Measurements from ENCODE around the gene INMT. TPM values are rescaled to one million over a fixed set of nuclear protein-coding genes. Genes with fewer than 3 reads are reported as not detected.

INMT gene
- total and polyA plus RNA-seq, 2 experiments from 2014 or later, result 0.79 to 1.1 TPM

DNA sequence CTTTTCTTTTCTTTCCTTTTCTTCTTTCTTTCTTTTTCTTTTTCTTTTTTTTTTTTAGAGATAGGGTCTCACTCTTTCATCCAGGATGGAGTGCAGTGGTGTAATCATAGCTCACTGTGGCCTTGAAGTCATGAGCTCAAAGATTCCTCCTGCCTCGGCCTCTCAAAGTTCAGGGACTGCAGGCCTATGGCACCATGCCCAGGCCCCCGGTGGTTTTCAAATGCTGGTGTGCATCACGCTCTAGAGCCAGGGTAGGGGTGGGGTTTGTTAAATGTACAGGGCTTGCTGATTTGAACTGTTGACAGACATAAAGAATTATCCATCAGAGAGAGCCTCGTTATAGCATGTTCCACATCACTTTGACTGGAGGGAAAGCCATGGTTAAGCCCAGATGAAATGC, 25.0 kb downstream of the INMT start:
- ATAC-seq (no peak), DNase-seq (ENCODE audit: low spot score) (no peak)
- Histone ChIP-seq H3K9me2 (ENCODE audit: insufficient read depth) (no peaks in the 10 kb centered on the region), H3K4me2 (no peak overlapping the region), H3K36me3 (ENCODE audit: insufficient read depth) (peaks cover 2% of the 10 kb centered on the region; the same call in 1 of the 2 replicates), H3K27ac (ENCODE audit: low read depth) (no peak overlapping the region), H3K4me1 (ENCODE audit: insufficient read depth) (no peaks in the 10 kb centered on the region), H3K79me2 (replicated peaks; ENCODE audit: insufficient read depth) (no peaks in the 10 kb centered on the region; the same call in 1 of the 2 replicates), H2AFZ (no peak overlapping the region), H3K27me3 (ENCODE audit: insufficient read depth) (no peaks in the 10 kb centered on the region), H4K20me1 (replicated peaks; ENCODE audit: insufficient read depth) (no peaks in the 10 kb centered on the region; the same call in 1 of the 2 replicates), H3F3A (replicated peaks; ENCODE audit: low read depth) (no peaks in the 10 kb centered on the region), H3K4me3 (no peak overlapping the region)
- no peak for TF ChIP-seq NANOG (IDR thresholded peaks at IDR 0.05; ENCODE audit: borderline replicate concordance)
- TF ChIP-seq EZH2 (IDR thresholded peaks at IDR 0.05; ENCODE audit: low read depth, unreplicated experiment), result no peak
- no peak for TF ChIP-seq REST (IDR thresholded peaks at IDR 0.05; ENCODE audit: unreplicated experiment)
- no peak for TF ChIP-seq POLR2AphosphoS5 (IDR thresholded peaks at IDR 0.05; ENCODE audit: low read depth)
- TF ChIP-seq, protein P1, sequence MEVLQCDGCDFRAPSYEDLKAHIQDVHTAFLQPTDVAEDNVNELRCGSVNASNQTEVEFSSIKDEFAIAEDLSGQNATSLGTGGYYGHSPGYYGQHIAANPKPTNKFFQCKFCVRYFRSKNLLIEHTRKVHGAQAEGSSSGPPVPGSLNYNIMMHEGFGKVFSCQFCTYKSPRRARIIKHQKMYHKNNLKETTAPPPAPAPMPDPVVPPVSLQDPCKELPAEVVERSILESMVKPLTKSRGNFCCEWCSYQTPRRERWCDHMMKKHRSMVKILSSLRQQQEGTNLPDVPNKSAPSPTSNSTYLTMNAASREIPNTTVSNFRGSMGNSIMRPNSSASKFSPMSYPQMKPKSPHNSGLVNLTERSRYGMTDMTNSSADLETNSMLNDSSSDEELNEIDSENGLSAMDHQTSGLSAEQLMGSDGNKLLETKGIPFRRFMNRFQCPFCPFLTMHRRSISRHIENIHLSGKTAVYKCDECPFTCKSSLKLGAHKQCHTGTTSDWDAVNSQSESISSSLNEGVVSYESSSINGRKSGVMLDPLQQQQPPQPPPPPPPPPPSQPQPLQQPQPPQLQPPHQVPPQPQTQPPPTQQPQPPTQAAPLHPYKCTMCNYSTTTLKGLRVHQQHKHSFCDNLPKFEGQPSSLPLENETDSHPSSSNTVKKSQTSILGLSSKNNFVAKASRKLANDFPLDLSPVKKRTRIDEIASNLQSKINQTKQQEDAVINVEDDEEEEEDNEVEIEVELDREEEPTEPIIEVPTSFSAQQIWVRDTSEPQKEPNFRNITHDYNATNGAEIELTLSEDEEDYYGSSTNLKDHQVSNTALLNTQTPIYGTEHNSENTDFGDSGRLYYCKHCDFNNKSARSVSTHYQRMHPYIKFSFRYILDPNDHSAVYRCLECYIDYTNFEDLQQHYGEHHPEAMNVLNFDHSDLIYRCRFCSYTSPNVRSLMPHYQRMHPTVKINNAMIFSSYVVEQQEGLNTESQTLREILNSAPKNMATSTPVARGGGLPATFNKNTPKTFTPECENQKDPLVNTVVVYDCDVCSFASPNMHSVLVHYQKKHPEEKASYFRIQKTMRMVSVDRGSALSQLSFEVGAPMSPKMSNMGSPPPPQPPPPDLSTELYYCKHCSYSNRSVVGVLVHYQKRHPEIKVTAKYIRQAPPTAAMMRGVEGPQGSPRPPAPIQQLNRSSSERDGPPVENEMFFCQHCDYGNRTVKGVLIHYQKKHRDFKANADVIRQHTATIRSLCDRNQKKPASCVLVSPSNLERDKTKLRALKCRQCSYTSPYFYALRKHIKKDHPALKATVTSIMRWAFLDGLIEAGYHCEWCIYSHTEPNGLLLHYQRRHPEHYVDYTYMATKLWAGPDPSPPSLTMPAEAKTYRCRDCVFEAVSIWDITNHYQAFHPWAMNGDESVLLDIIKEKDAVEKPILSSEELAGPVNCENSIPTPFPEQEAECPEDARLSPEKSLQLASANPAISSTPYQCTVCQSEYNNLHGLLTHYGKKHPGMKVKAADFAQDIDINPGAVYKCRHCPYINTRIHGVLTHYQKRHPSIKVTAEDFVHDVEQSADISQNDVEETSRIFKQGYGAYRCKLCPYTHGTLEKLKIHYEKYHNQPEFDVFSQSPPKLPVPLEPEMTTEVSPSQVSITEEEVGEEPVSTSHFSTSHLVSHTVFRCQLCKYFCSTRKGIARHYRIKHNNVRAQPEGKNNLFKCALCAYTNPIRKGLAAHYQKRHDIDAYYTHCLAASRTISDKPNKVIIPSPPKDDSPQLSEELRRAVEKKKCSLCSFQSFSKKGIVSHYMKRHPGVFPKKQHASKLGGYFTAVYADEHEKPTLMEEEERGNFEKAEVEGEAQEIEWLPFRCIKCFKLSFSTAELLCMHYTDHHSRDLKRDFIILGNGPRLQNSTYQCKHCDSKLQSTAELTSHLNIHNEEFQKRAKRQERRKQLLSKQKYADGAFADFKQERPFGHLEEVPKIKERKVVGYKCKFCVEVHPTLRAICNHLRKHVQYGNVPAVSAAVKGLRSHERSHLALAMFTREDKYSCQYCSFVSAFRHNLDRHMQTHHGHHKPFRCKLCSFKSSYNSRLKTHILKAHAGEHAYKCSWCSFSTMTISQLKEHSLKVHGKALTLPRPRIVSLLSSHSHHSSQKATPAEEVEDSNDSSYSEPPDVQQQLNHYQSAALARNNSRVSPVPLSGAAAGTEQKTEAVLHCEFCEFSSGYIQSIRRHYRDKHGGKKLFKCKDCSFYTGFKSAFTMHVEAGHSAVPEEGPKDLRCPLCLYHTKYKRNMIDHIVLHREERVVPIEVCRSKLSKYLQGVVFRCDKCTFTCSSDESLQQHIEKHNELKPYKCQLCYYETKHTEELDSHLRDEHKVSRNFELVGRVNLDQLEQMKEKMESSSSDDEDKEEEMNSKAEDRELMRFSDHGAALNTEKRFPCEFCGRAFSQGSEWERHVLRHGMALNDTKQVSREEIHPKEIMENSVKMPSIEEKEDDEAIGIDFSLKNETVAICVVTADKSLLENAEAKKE (CRISPR knock-in tag; IDR thresholded peaks at IDR 0.05), result no peak
- TF ChIP-seq STAT1 (IDR thresholded peaks at IDR 0.05; ENCODE audit: unreplicated experiment), result no peak
- TF ChIP-seq EZH2phosphoT487 (IDR thresholded peaks at IDR 0.05; ENCODE audit: unreplicated experiment), result no peak
- TF ChIP-seq ZNF331 (CRISPR knock-in tag; IDR thresholded peaks at IDR 0.05; ENCODE audit: low read depth), result no peak
- no peak for TF ChIP-seq JUNB (IDR thresholded peaks at IDR 0.05; ENCODE audit: unreplicated experiment)
- TF ChIP-seq ZNF114 (CRISPR knock-in tag; IDR thresholded peaks at IDR 0.05), result no peak
- no peak for TF ChIP-seq CTCF (conservative IDR thresholded peaks at IDR 0.05; ENCODE audit: low read depth in 2 of 2)
- no peak for TF ChIP-seq CREB1 (CRISPR knock-in tag; IDR thresholded peaks at IDR 0.05; ENCODE audit: low read depth)
- TF ChIP-seq, protein P2, sequence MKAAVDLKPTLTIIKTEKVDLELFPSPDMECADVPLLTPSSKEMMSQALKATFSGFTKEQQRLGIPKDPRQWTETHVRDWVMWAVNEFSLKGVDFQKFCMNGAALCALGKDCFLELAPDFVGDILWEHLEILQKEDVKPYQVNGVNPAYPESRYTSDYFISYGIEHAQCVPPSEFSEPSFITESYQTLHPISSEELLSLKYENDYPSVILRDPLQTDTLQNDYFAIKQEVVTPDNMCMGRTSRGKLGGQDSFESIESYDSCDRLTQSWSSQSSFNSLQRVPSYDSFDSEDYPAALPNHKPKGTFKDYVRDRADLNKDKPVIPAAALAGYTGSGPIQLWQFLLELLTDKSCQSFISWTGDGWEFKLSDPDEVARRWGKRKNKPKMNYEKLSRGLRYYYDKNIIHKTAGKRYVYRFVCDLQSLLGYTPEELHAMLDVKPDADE (IDR thresholded peaks at IDR 0.05), result no peak
- Mint-ChIP-seq H3K4me3 (no peak overlapping the region), H3K27ac (no peak overlapping the region), H3K36me3 (ENCODE audit: low read depth) (peaks cover 2% of the 10 kb centered on the region; the same call in 2 of the 3 replicates), H3K27me3 (ENCODE audit: insufficient read depth, low read depth, poor library complexity) (no peaks in the 10 kb centered on the region), H3K9me3 (no peaks in the 10 kb centered on the region), H3K4me1 (peaks cover 3% of the 10 kb centered on the region; the same call in 2 of the 3 replicates)

All from GM23338 (cell line).